Mucosa of descending colon (tissue), 3 donors: Measurements from ENCODE around the gene EME2. TPM values are rescaled to one million over a fixed set of nuclear protein-coding genes. Genes with fewer than 3 reads are reported as not detected.

Experiments
- ATAC-seq: fragments of 200-7000 bp; cut with Tn5 transposase; one replicate; pipeline ENCODE4 v1.9.1; 2020; ENCODE audit warnings: mild to moderate bottlenecking, moderate library complexity
- DNase-seq, 3 donors: peaks; one replicate each; pipeline ENCODE4 v3.0.0-alpha.2; 2020
- H3K36me3 ChIP-seq: fragments of 200-600 bp; one replicate; pipeline ENCODE4 v1.8.0; 2021; ENCODE audit warnings: low read depth, mild to moderate bottlenecking
- H3K4me1 ChIP-seq: fragments of 200-600 bp; one replicate; pipeline ENCODE4 v1.8.0; 2021; ENCODE audit warnings: low read depth, mild to moderate bottlenecking
- H3K4me3 ChIP-seq: fragments of 200-600 bp; one replicate; pipeline ENCODE4 v1.8.0; 2021; ENCODE audit warnings: mild to moderate bottlenecking
- H3K9me3 ChIP-seq: fragments of 200-600 bp; one replicate; pipeline ENCODE4 v1.8.0; 2021; ENCODE audit warnings: mild to moderate bottlenecking
- intact Hi-C, 2 donors: fragments of 100-400 bp; cut with DNase I in 1 of 2; cut with micrococcal nuclease in 1 of 2; formaldehyde crosslinking; loops; one replicate each; pipeline versions ENCODE4 v1.11.0 to v1.11.1; 2022; cut with DNase I, micrococcal nuclease
- total RNA-seq, 3 donors: library from RNA; stranded (reverse); fragmentation: NEBNext Ultra II Directional in 2 of 3; extraction: Animal tissue kit (Norgen Biotek cat#: 25700) in 2 of 3; gene quantifications; one replicate each; pipeline versions ENCODE4 v1.2.1 to v1.2.4, GENCODE V29; 2021 to 2023
- TF ChIP-seq, protein P1 (sequence below): fragments of 200-600 bp; IDR thresholded peaks from one replicate; pipeline ENCODE4 v1.8.0; 2022; ENCODE audit warnings: antibody characterized with exemption, mild to moderate bottlenecking
- donor health status: DM: no; HTN: no; CAD: no; lungs with moderate emphysema.
- donor health status: DM: no; HTN: no; CAD: no.
- donor health status: DM: no; HTN: yes; CAD: no.

The EME2 gene
- total RNA-seq, 3 donors from 2014 or later: 18.4 to 43.1 (median 24.7) TPM

DNA sequence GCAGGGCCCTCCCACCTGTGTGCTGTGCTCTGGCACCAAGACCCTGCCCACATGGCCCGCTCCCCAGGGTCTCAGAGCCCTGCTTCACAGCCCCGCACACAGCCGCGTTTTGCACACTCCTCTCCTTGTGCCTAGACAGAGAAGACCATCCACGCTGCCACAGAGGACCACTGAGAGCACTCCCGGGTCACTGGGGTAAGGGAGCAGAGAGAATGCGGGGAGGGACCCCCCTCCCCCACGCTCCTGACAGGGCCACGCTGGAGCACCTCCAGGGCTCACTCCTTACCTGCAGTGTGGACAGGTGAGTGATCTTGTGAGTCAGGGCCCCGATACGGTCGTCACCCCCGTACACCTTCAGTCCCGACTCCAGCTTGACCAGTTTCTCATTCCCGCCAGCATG, 47.0 kb downstream of the EME2 start:
- H3K4me3 ChIP-seq: no peak overlapping the region
- no peaks in the 10 kb centered on the region for H3K4me1 ChIP-seq
- intact Hi-C loops: no loop called here
- H3K9me3 ChIP-seq: no peaks in the 10 kb centered on the region
- H3K36me3 ChIP-seq: peaks cover 10% of the 10 kb centered on the region
- ATAC-seq (no peak), DNase-seq (no peak)
- TF ChIP-seq, protein P1, sequence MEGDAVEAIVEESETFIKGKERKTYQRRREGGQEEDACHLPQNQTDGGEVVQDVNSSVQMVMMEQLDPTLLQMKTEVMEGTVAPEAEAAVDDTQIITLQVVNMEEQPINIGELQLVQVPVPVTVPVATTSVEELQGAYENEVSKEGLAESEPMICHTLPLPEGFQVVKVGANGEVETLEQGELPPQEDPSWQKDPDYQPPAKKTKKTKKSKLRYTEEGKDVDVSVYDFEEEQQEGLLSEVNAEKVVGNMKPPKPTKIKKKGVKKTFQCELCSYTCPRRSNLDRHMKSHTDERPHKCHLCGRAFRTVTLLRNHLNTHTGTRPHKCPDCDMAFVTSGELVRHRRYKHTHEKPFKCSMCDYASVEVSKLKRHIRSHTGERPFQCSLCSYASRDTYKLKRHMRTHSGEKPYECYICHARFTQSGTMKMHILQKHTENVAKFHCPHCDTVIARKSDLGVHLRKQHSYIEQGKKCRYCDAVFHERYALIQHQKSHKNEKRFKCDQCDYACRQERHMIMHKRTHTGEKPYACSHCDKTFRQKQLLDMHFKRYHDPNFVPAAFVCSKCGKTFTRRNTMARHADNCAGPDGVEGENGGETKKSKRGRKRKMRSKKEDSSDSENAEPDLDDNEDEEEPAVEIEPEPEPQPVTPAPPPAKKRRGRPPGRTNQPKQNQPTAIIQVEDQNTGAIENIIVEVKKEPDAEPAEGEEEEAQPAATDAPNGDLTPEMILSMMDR: no peak

DNA sequence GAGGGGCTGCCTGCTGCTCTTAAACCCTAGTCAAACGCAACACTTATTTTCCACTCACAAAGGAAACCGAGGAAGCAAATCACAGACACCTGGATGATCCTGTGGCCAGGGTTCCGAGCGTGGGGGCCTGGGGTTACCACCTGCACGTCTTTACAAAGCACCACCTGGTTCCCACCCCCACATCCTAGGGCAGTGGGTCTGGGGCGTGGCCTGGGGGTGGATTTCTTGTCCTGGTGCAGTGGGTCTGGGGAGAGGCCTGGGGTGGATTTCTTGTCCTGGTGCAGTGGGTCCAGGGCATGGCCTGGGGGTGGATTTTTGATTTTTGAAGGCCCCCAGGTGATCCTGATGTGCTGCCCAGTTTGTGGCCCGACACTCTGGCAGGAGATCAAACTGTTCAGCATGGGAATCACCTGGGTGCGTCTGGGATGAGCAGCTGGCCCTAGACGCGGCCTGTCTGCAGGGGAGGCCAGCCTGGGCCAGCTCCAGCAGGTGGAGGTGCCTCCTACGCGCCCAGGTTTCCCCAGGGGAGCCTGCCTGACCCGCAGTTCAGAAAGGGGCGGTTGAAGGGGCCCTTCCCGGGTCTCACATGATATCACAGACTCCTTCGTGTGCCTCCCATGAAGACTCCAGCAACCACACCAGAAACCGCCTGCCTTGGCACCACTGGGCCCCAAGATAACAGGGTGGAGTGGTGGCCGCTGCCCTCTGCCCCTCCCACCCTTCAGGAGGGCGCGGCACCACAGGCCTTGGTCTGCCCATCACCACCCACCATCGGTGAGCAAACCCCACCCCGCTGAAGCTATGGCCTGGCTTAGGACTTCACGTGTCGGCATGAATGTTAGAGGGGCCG, 47.7 kb downstream of the EME2 start:
- Histone ChIP-seq H3K4me3 (no peak overlapping the region), H3K36me3 (peaks cover 10% of the 10 kb centered on the region), H3K9me3 (no peaks in the 10 kb centered on the region), H3K4me1 (peaks cover 3% of the 10 kb centered on the region)
- ATAC-seq (no peak), DNase-seq (no peak)
- TF ChIP-seq, protein P1: no peak
- intact Hi-C loops: no loop called here

DNA sequence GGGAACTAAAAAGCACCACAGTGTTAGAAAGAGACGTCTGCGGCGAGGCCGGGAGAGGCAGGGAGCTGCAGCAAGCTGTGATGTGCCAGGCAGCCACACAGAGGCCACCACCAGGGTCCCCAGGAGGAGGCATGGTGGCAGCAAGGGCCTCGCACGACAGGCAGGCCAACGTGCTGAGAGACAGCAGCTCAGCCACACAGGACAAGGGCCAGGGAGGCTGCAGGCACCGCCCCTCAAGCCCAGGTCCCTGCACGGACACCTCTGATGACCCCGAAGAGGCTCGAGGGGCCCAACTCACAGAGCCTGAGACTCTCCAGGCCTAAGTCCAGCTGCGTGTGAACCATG, 48.3 kb downstream of the EME2 start:
- Histone ChIP-seq H3K4me1 (peaks cover 7% of the 10 kb centered on the region), H3K36me3 (peaks cover 10% of the 10 kb centered on the region)

DNA sequence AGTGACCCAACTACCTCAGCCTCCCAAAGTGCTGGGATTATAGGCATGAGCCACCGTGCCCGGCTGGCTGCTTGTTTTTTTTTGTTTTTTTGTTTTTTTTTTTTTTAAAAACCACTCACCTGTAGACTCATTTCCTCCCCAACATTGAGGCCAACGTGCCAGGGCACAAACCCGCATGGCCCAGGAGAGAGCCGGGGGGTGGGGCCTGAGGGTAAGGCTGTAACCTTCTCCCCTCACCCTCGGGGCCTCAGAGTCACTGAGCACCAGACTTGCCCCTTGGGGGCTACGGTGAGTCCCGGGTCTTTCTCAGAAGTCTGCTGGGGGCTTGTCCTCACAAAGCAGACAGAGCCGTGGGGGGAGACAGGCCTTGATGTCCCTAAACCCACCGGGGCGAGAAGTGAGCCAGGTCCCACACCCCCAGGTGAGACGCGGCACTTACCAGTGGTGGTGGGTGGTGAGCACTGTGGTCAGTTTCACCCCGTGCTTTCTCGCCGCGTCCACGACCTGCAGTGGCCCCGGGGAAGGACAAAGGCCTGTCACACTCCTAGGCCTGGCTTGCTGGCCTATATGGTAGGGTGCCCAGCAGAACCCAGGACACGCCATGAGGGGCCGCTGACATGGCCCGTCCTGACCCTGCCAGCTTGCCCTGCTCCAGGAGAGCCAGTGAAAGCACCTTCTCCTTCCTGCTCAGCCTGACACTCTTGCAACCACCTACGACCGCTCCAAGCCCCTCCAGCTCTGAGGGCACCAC, 49.4 kb downstream of the EME2 start:
- H3K4me1 ChIP-seq: peaks cover 7% of the 10 kb centered on the region
- DNase-seq (no peak), ATAC-seq (no peak)
- H3K4me3 ChIP-seq: no peak overlapping the region
- TF ChIP-seq, protein P1: no peak
- H3K9me3 ChIP-seq: no peaks in the 10 kb centered on the region
- H3K36me3 ChIP-seq: peaks cover 5% of the 10 kb centered on the region
- intact Hi-C loops: no loop called here

More for the DNA sequence above, 48.3 kb downstream of the EME2 start:
- intact Hi-C loops: no loop called here
- Histone ChIP-seq H3K4me3 (no peak overlapping the region), H3K9me3 (no peaks in the 10 kb centered on the region)
- no peak for DNase-seq
- TF ChIP-seq, protein P1: no peak
- ATAC-seq: no peak

DNA sequence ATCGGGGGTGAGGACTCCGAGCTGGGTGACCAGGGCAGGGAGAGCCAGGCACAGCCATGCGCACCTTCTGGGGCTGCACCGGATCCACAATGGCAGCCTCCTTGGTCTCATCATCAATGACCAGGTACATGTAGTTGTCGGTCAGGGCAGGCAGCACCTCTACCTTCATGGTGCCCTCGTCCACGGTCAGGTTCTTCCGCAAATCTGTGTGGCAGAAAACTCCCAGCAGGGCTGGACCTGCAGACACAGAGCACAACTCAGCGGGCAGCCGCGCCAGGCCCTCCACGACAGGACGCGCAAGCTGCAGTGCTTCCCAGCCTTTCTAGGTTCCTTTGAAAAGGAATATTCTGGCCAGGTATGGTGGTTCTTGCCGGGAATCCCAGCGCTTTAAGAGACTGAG, 50.2 kb downstream of the EME2 start:
- H3K4me3 ChIP-seq: no peak overlapping the region
- ATAC-seq (no peak), DNase-seq (peak in 1 of 3 donors; percentile 24)
- peaks cover 5% of the 10 kb centered on the region for H3K36me3 ChIP-seq
- H3K9me3 ChIP-seq: no peaks in the 10 kb centered on the region
- peaks cover 9% of the 10 kb centered on the region for H3K4me1 ChIP-seq
- intact Hi-C loops: no loop called here
- TF ChIP-seq, protein P1: no peak
